K562 (cell line): ENCODE results near the gene FJX1. TPM values are rescaled to one million over a fixed set of nuclear protein-coding genes. Genes with fewer than 3 reads are reported as not detected.

Experiments
- ARID3B ChIP-seq: fragments of 250-450 bp; sonication (Bioruptor Pico); IDR thresholded peaks from 2 replicates; pipeline ENCODE4 v1.4.0; 2020; ENCODE audit warnings: borderline replicate concordance
- FOS ChIP-seq: IDR thresholded peaks from 3 replicates; pipeline ENCODE4 v1.6.1; 2011; ENCODE audit not compliant: insufficient read length; ENCODE audit errors: extremely low read depth
- HDGF ChIP-seq: fragments of 450-650 bp; IDR thresholded peaks from 2 replicates; pipeline ENCODE4 v1.6.1; 2016
- NRF1 ChIP-seq, 2 experiments: fragments of 450-650 bp; IDR thresholded peaks in 1 of 2; conservative IDR thresholded peaks in 1 of 2; 2 replicates each; pipeline ENCODE4 v1.6.1; 2014; ENCODE audit warnings: mild to moderate bottlenecking in 2 of 2
- PHB ChIP-seq: fragments of 250-450 bp; sonication (Bioruptor Pico); IDR thresholded peaks from 2 replicates; pipeline ENCODE4 v1.5.0; 2021
- PTTG1 ChIP-seq: fragments of 450-650 bp; IDR thresholded peaks from 2 replicates; pipeline ENCODE4 v1.6.1; 2016; ENCODE audit warnings: low read depth, mild to moderate bottlenecking, missing genetic modification characterization, missing compliant biosample characterization
- REST ChIP-seq, 2 experiments: fragments of 450-650 bp; formaldehyde crosslinking in 1 of 2; IDR thresholded peaks; 2 replicates each; pipeline versions ENCODE4 v1.4.0 to v1.6.1; 2014 to 2020; ENCODE audit warnings: mild to moderate bottlenecking in 2 of 2, borderline replicate concordance in 1 of 2, low read depth in 1 of 2
- SMARCC2 ChIP-seq: fragments of 450-650 bp; IDR thresholded peaks from 2 replicates; pipeline ENCODE4 v1.6.1; 2017; ENCODE audit warnings: antibody characterized with exemption, moderate library complexity, mild to moderate bottlenecking, low read depth
- SMC3 ChIP-seq: conservative IDR thresholded peaks from 2 replicates; pipeline ENCODE4 v1.6.1; 2011; ENCODE audit warnings: low read depth, low read length, improper control_type of control experiment; ENCODE audit not compliant: insufficient read depth
- SNAPC5 ChIP-seq: fragments of 250-450 bp; sonication (Bioruptor Pico); IDR thresholded peaks from 2 replicates; pipeline ENCODE4 v1.8.0; 2021; ENCODE audit warnings: moderate library complexity, mild to moderate bottlenecking, inconsistent platforms
- TRIM24 ChIP-seq, 2 experiments: fragments of 450-650 bp; IDR thresholded peaks; 2 replicates each; pipeline ENCODE4 v1.6.1; 2016
- XRCC3 ChIP-seq: fragments of 450-650 bp; IDR thresholded peaks from 2 replicates; pipeline ENCODE4 v1.6.1; 2017; ENCODE audit warnings: mild to moderate bottlenecking, moderate library complexity
- ZBTB1 ChIP-seq: sonication (generic); formaldehyde crosslinking; IDR thresholded peaks from 2 replicates; pipeline ENCODE4 v1.8.1; 2023; ENCODE audit warnings: missing genetic modification reagents, low read depth, mild to moderate bottlenecking, borderline replicate concordance
- ZBTB5 ChIP-seq: fragments of 450-650 bp; IDR thresholded peaks from 2 replicates; pipeline ENCODE4 v1.6.1; 2017; ENCODE audit warnings: antibody characterized with exemption
- ZNF124 ChIP-seq: sonication (generic); formaldehyde crosslinking; IDR thresholded peaks from 2 replicates; pipeline ENCODE4 v1.8.1; 2022; ENCODE audit warnings: missing genetic modification reagents
- ZNF347 ChIP-seq: fragments of 450-650 bp; formaldehyde crosslinking; IDR thresholded peaks from 2 replicates; pipeline ENCODE4 v1.4.0; 2020; ENCODE audit warnings: low read depth, mild to moderate bottlenecking, moderate library complexity
- ZNF75A ChIP-seq: fragments of 450-650 bp; formaldehyde crosslinking; IDR thresholded peaks from 2 replicates; pipeline ENCODE4 v1.4.0; 2020; ENCODE audit warnings: mild to moderate bottlenecking
- polyA plus RNA-seq, 8 experiments: library from polyadenylated mRNA; depleted of rRNA in 4 of 8; stranded (reverse) in 5 of 8; unstranded in 3 of 8; fragments of >200 nt; fragmentation: Nextera tagmentation in 2 of 8; fragmentation: Illumina TruSeq in 1 of 8; extraction: Ambion mirVana in 2 of 8; extraction: Trizol in 1 of 8; gene quantifications; 2 replicates each; pipeline versions ENCODE4 v1.2.1 to v1.2.3, GENCODE V29; 2011 to 2014; ENCODE audit warnings: inconsistent platforms in 1 of 8, missing spikeins in 1 of 8
- total RNA-seq, 7 experiments: library from RNA; depleted of rRNA in 6 of 7; stranded (reverse); fragments of >200 nt in 6 of 7; fragmentation: Illumina TruSeq in 2 of 7; extraction: Trizol in 2 of 7; gene quantifications; 2 replicates each; pipeline versions ENCODE4 v1.2.1 to v1.2.3, GENCODE V29; 2011 to 2021; ENCODE audit warnings: low replicate concordance in 1 of 7

The FJX1 gene
- total and polyA plus RNA-seq, 9 of the 15 experiments (the other 6 are each of a cell fraction or from before 2014, with no cell fraction given), result 0.10 to 2.7 (median 0.72) TPM

GRCh38 chr11:35662649-35663407 is 44.6 kb downstream of the FJX1 start, which contains the start of gene TRIM44 (continued):
- TF ChIP-seq ARID3B (CRISPR knock-in tag), result no peak
- TF ChIP-seq TRIM24 (IDR thresholded peaks at IDR 0.05), result peak in 1 of 2 experiments; percentile 60; a peak in 2 of 4 replicates
- TF ChIP-seq REST (IDR thresholded peaks at IDR 0.05; ENCODE audit: borderline replicate concordance), result no peak
- TF ChIP-seq REST (CRISPR knock-in tag; IDR thresholded peaks at IDR 0.05; ENCODE audit: low read depth), result peak; percentile 78; the same call in 1 of the 2 replicates
- no peak for TF ChIP-seq SNAPC5
- TF ChIP-seq FOS, result no peak
- TF ChIP-seq ZBTB5, result no peak
- no peak for TF ChIP-seq XRCC3
- TF ChIP-seq ZNF75A (CRISPR knock-in tag), result no peak
- TF ChIP-seq SMC3, result no peak
- no peak for TF ChIP-seq SMARCC2
- TF ChIP-seq NRF1 (conservative IDR thresholded peaks at IDR 0.05 in 1 of 2, IDR thresholded peaks at IDR 0.05 in 1 of 2), result peak; percentile 83 to 85
- no peak for TF ChIP-seq ZNF347 (CRISPR knock-in tag)
- TF ChIP-seq HDGF, result no peak; the same call in 1 of the 2 replicates
- no peak for TF ChIP-seq ZNF124 (CRISPR knock-in tag)
- peak; percentile 89 for TF ChIP-seq ZBTB1
- no peak for TF ChIP-seq PTTG1 (tag)
- TF ChIP-seq PHB (CRISPR knock-in tag), result no peak
